Activated naive CD4-positive, alpha-beta T cell treated with anti-CD3 and anti-CD28 coated beads, Interleukin-2, amount 10 ng/mL, durations not matched to agents 7 days and 5 days (primary cell): Measurements from ENCODE around the gene SEPTIN2.
"Not testable (repeated sequence)": the region's sequence is repeated elsewhere in the genome, so short reads cannot be mapped to it uniquely, and the experiment has no call there.

ENCODE experiments used
- CTCF ChIA-PET: fragments of 350-600 bp; sonication (Branson Sonifier 250); formaldehyde crosslinking; loops from one replicate; lab custom pipeline; 2021; ENCODE audit warnings: antibody characterized with exemption; lab: Charles Lee
- DNase-seq: peaks from one replicate; pipeline ENCODE4 v3.0.0-alpha.2; 2020
- H3K27ac Mint-ChIP-seq: one replicate; pipeline ENCODE4 v1.8.0; 2021; ENCODE audit warnings: mild to moderate bottlenecking, moderate library complexity, mixed read lengths
- H3K27me3 Mint-ChIP-seq: one replicate; pipeline ENCODE4 v1.8.0; 2021; ENCODE audit warnings: mild to moderate bottlenecking, mixed read lengths
- H3K36me3 Mint-ChIP-seq: one replicate; pipeline ENCODE4 v1.8.0; 2021; ENCODE audit warnings: mixed read lengths
- H3K4me1 Mint-ChIP-seq: one replicate; pipeline ENCODE4 v1.8.0; 2021; ENCODE audit warnings: mixed read lengths
- H3K4me3 Mint-ChIP-seq: one replicate; pipeline ENCODE4 v1.8.0; 2021; ENCODE audit warnings: mild to moderate bottlenecking, moderate library complexity, mixed read lengths
- H3K9me3 Mint-ChIP-seq: one replicate; pipeline ENCODE4 v1.8.0; 2021; ENCODE audit warnings: mixed read lengths

Gene SEPTIN2

DNA sequence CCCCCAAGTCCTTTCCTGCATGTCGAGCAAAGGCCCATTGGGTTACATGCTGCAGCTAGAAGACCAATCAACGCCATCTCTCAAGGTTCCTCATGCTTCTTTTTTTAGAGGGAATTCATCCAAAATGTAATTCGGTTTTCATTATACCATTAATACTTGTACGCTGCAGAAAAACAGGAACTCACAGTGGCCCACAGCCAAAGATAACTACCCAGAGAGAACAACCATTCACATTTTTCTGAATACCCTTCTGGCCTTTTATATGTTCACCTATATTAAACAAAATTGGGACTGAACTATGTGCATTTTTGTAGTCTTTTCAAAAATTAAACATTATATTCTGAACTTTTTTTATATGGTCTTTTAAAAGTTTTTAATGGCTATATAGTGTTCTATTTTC is 66.1 kb downstream of the SEPTIN2 start:
- CTCF ChIA-PET = no interaction called here
- Mint-ChIP-seq H3K36me3 (peaks cover 5% of the 10 kb centered on the region), H3K9me3 (no peaks in the 10 kb centered on the region), H3K4me1 (no peaks in the 10 kb centered on the region), H3K27ac (no peak overlapping the region), H3K4me3 (no peak overlapping the region), H3K27me3 (peaks cover 3% of the 10 kb centered on the region)
- DNase-seq = no peak

DNA sequence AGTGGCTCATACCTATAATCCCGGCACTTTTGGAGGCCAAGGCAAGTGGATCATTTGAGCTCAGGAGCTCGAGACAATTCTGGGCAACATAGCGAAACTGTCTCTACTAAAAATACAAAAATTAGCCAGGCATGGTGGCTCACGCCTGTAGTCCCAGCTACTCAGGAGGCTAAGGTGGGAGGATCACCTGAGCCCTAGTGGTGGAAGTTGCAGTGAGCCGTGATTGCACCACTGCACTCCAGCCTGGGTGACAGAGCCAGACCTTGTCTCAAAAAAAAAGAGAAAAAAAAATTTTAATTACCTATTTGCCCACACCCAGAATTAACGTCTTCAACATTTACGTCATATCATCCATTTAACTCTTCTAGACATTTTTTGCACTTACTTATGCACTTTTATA is 69.7 kb downstream of the SEPTIN2 start:
- DNase-seq, H3K36me3 Mint-ChIP-seq, H3K4me3 Mint-ChIP-seq, CTCF ChIA-PET, H3K27me3 Mint-ChIP-seq, H3K9me3 Mint-ChIP-seq, H3K4me1 Mint-ChIP-seq, H3K27ac Mint-ChIP-seq: not testable (repeated sequence)

- peaks cover 7% of the 10 kb centered on the region for H3K36me3 Mint-ChIP-seq
- no peak overlapping the region for H3K27ac Mint-ChIP-seq
- H3K9me3 Mint-ChIP-seq = no peaks in the 10 kb centered on the region
- CTCF ChIA-PET = interaction anchor here (1.0 kb wide), 1 partner anchor 28 kb away, joined by 3 read pairs; no protein-coding TSS in a partner anchor
- H3K4me1 Mint-ChIP-seq = no peaks in the 10 kb centered on the region
- H3K27me3 Mint-ChIP-seq = peaks cover 3% of the 10 kb centered on the region
- H3K4me3 Mint-ChIP-seq = no peak overlapping the region
- DNase-seq = no peak
Observed at GRCh38 chr2:241386519-241386918, 70.8 kb downstream of the SEPTIN2 start.

DNA sequence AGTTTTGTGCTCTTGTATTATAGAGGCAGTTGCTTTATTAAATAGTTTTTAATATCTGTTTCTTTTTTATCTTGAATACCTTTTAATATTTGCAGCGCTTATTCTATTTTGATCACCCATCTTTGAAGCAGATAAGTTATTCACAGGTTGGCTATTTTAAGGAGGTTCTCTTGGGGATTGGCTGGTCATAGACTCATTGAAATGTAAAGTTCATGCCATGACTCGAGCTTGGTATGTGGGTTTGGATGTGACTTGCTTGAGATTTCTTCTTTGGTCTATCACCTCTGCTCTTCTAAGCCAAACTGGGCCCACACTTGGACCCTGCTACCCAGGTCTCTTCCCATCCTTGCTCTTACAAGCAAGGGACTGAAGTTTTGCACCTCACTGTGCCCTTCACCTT is 74.0 kb downstream of the SEPTIN2 start:
- DNase-seq = no peak
- H3K9me3 Mint-ChIP-seq = no peaks in the 10 kb centered on the region
- H3K4me1 Mint-ChIP-seq = no peaks in the 10 kb centered on the region
- CTCF ChIA-PET = no interaction called here
- no peaks in the 10 kb centered on the region for H3K27me3 Mint-ChIP-seq
- peaks cover 3% of the 10 kb centered on the region for H3K36me3 Mint-ChIP-seq
- H3K4me3 Mint-ChIP-seq = no peak overlapping the region
- H3K27ac Mint-ChIP-seq = no peak overlapping the region

DNA sequence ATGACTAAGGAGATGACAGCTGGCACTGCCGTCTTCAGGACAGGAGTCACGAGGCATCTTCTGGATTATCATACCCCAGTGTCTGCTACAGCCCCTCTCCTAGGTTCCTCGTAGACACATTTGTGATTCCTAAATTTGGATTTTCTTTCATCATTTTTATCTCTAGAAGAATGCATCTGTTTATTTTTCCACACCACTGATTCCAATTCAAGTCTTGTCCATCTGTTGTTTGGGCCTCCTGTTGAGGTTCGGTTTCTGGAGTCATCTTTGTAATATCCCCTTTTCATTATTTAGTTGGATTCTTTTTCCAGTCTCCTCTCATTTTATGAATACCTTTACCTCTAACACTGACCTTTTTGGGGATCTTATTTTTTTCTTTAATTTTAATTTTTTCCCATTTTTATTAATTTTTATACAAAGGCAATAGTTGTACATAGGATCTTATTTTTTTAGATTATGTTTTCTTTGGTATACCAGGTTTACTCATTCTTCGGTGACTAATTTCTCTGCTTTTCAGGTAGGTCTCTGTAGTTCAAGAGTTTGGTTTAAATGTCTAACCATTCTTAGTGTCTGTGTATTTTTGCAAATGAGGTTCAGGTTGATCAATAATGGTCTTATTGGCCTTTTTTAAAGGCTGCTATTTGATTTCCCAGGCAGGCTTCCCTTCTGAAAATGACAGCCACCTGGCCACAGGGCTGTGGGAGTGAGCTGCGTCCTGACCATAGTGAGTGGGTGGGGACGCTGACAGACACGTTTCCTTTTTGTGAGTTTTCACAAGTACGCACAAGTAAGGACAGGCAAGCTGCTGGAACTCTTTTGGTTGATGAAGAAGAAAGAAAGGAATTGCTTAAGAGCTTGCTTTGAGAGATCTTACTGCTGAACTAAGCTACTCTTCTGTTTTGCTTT is 74.8 kb downstream of the SEPTIN2 start:
- H3K9me3 Mint-ChIP-seq = no peaks in the 10 kb centered on the region
- no peak for DNase-seq
- H3K27ac Mint-ChIP-seq = no peak overlapping the region
- H3K27me3 Mint-ChIP-seq = no peaks in the 10 kb centered on the region
- H3K4me3 Mint-ChIP-seq = no peak overlapping the region
- peaks cover 3% of the 10 kb centered on the region for H3K36me3 Mint-ChIP-seq
- H3K4me1 Mint-ChIP-seq = no peaks in the 10 kb centered on the region
- CTCF ChIA-PET = interaction anchor here (1.2 kb wide), 1 partner anchor 312 kb away, joined by 3 read pairs; no protein-coding TSS in a partner anchor

DNA sequence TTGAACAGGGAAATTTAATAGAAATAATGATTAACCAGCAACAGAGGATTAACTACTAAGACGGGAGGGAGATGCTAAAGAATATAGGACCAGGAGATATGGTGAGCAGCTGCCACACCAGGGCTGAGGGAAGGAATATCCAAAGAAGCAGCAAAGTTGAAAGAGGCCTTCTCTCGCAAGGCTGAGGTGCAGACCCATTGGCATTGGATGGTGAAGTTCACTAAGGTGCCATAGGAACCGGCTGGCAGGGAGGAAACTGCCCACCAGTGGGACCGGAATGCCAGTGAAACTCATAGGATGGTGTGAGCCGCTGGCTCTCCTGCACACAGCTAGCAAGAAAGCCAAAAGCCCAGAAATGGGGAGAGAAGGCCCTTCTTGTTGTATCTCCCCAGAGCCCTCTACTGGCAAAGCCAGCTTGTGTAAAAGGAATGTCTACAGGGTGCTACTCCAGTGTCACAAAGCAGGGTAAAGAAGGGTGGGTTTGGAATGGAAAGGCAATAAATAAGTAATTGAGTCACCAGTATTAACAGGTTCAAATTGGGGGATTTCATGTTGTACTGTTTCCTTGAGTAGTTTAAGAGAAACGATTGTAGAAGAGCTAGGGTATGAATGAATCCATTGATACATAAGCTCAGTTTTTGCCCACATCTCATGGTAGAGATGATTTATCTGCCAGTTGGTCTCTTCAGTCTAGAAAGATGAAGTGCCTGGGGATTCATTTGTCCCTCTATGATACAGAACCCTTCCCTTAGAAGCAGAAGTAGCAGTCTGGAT is 76.4 kb downstream of the SEPTIN2 start:
- CTCF ChIA-PET = interaction anchor here (0.8 to 1.2 kb wide), 5 partner anchors 18 to 478 kb away, joined by 3 read pairs; no protein-coding TSS in a partner anchor
- Mint-ChIP-seq H3K9me3 (no peaks in the 10 kb centered on the region), H3K4me3 (no peak overlapping the region), H3K4me1 (no peaks in the 10 kb centered on the region), H3K36me3 (peaks cover 1% of the 10 kb centered on the region), H3K27ac (no peak overlapping the region), H3K27me3 (no peaks in the 10 kb centered on the region)
- peak; percentile 34 for DNase-seq

DNA sequence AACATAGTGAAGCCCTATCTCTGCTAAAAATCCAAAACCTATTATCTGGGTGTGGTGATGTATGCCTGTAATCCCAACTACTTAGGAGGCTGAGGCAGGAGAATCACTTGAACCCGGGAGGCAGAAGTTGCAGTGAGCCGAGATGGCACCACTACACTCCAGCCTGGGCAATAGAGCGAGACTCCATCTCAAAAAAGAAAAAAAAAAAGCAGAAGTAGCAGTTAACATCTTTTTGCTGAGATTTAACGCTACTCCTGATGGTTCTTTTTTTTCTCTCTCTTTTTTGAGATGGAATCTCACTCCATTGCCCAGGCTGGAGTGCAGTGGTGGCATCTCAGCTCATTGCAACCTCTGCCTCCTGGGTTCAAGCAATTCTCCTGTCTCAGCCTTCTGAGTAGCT is 77.0 kb downstream of the SEPTIN2 start:
- CTCF ChIA-PET = interaction anchor here (0.6 to 1.1 kb wide), 3 partner anchors 130 to 316 kb away, joined by 3 to 4 read pairs (median 4); no protein-coding TSS in a partner anchor
- H3K4me3 Mint-ChIP-seq, H3K4me1 Mint-ChIP-seq, H3K27ac Mint-ChIP-seq, H3K27me3 Mint-ChIP-seq, DNase-seq, H3K9me3 Mint-ChIP-seq, H3K36me3 Mint-ChIP-seq: not testable (repeated sequence)

DNA sequence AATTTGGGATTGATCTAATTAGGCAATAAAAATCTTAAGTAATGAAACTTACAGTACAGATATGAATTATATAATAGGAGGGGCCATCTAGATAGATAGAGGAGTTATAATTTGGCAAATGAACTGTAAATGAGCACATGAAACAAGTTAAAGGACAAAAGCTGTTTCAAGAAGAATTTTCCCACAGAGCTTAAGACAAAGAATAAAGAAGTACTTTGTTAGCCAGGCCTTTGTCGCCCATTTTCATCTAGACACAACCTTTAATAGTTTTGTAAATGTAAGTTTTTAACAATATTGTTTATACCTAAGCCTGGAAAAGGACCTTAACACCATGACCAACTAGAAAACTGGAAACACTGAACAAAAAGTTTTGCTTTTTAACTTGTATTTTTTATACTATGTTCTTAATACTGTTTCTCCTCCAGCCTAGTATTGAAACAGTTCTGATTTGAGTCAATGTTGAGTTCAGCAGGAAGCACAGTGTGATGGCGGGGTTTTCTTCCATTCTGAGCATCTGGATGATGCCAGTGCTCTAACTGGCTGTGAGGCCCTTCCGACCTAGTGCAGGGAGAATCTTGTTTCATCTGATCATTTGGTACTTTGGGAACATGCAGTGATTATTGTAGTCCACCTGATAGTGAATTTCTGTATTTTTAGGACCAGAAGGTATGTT is 77.9 kb downstream of the SEPTIN2 start:
- no peaks in the 10 kb centered on the region for H3K9me3 Mint-ChIP-seq
- no peaks in the 10 kb centered on the region for H3K27me3 Mint-ChIP-seq
- no peak overlapping the region for H3K4me3 Mint-ChIP-seq
- H3K4me1 Mint-ChIP-seq = no peaks in the 10 kb centered on the region
- no peaks in the 10 kb centered on the region for H3K36me3 Mint-ChIP-seq
- CTCF ChIA-PET = interaction anchor here (0.6 to 1.1 kb wide), 2 partner anchors 129 to 161 kb away, joined by 4 read pairs; no protein-coding TSS in a partner anchor
- no peak overlapping the region for H3K27ac Mint-ChIP-seq
- DNase-seq = no peak

DNA sequence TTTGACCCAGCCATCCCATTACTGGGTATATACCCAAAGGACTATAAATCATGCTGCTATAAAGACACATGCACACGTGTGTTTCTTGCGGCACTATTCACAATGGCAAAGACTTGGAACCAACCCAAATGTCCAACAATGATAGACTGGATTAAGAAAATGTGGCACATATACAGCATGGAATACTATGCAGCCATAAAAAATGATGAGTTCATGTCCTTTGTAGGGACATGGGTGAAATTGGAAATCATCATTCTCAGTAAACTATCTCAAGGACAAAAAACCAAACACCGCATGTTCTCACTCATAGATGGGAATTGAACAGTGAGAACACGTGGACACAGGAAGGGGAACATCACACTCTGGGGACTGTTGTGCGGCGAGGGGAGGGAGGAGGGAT is 81.1 kb downstream of the SEPTIN2 start:
- DNase-seq, H3K27ac Mint-ChIP-seq, H3K27me3 Mint-ChIP-seq, H3K36me3 Mint-ChIP-seq, CTCF ChIA-PET, H3K9me3 Mint-ChIP-seq, H3K4me1 Mint-ChIP-seq, H3K4me3 Mint-ChIP-seq: not testable (repeated sequence)

DNA sequence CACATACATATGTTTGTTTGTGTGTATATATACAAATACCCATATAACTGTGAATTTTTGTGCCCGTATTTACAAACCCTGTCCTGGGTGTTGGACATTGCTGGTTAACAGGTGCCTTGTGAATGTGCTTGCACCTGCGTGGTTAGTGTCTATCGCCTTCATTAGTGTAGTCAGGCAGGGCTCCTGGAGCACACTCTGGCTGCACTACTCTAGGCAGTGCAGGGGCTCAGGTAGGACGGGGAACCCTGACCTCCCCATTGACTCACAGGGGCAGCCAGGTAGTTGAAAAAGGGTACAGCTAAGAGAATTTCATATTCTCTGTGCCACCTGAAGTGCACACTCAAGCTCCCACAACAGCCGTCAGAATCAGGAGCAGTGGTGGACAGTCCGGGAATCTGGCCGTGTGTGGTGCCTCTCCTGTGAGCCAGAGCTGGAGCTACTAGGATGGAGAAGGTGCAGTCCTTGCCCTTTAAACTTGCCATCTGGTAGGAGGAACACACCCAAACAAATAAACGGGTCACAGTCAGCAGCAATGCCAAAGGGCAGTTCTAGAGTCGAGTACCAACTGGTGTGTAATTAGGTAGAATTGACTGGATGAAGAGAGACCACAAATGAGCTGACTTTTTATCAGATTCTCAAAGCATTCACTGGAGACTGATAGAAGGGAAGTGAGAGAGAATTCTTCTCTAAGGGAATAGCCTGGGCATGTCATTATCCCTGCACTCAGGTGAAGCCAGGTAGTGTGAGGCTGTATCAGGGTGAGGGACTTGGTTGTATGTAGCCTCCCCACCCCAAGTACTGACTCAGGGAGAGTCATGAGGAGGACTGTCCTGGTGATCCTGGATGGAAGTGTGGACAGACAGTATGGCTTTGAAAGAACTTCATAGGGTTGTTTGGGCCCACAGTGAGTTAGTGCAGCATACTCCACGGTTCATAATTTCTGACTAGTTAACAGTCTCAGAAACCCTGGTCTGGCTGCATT is 84.5 kb downstream of the SEPTIN2 start:
- H3K27ac Mint-ChIP-seq = no peak overlapping the region
- CTCF ChIA-PET = no interaction called here
- no peaks in the 10 kb centered on the region for H3K4me1 Mint-ChIP-seq
- no peaks in the 10 kb centered on the region for H3K27me3 Mint-ChIP-seq
- no peaks in the 10 kb centered on the region for H3K36me3 Mint-ChIP-seq
- H3K4me3 Mint-ChIP-seq = no peak overlapping the region
- DNase-seq = no peak
- no peaks in the 10 kb centered on the region for H3K9me3 Mint-ChIP-seq
